K562 (cell line): ENCODE data around the gene IFITM2. TPM values are rescaled to one million over a fixed set of nuclear protein-coding genes. Genes with fewer than 3 reads are reported as not detected.

Experiments
- BHLHE40 ChIP-seq: IDR thresholded peaks from 2 replicates; pipeline ENCODE4 v1.6.1; 2011; ENCODE audit warnings: low read length, improper control_type of control experiment
- CBX1 ChIP-seq: sonication (generic); IDR thresholded peaks from 2 replicates; pipeline ENCODE4 v1.6.1; 2016; ENCODE audit warnings: antibody characterized with exemption, low read depth, mild to moderate bottlenecking
- CSDE1 ChIP-seq, 2 experiments: fragments of 450-650 bp; IDR thresholded peaks; 2 replicates each; pipeline ENCODE4 v1.6.1; 2016; ENCODE audit warnings: mild to moderate bottlenecking in 1 of 2
- EHMT2 ChIP-seq: fragments of 450-650 bp; IDR thresholded peaks from 2 replicates; pipeline ENCODE4 v1.6.1; 2018; ENCODE audit warnings: antibody characterized with exemption
- ELF2 ChIP-seq: fragments of 250-450 bp; sonication (Bioruptor Pico); IDR thresholded peaks from 2 replicates; pipeline ENCODE4 v1.5.0; 2021; ENCODE audit warnings: mild to moderate bottlenecking
- ELK3 ChIP-seq: fragments of 450-650 bp; formaldehyde crosslinking; IDR thresholded peaks from 2 replicates; pipeline ENCODE4 v1.4.0; 2020; ENCODE audit warnings: mild to moderate bottlenecking
- FOSL1 ChIP-seq: fragments of 200-800 bp; sonication (Bioruptor generic); conservative IDR thresholded peaks from 2 replicates; pipeline ENCODE4 v1.6.1; 2016; ENCODE audit warnings: missing genetic modification characterization, missing compliant biosample characterization
- FOXA1 ChIP-seq: fragments of 450-650 bp; IDR thresholded peaks from 2 replicates; pipeline ENCODE4 v1.6.1; 2016; ENCODE audit warnings: mild to moderate bottlenecking, borderline replicate concordance
- GATA2 ChIP-seq: sonication (generic); formaldehyde crosslinking; IDR thresholded peaks from 2 replicates; pipeline ENCODE4 v1.4.0; 2020; ENCODE audit warnings: mild to moderate bottlenecking, missing genetic modification reagents
- GTF2E2 ChIP-seq: fragments of 200-800 bp; sonication (Bioruptor generic); IDR thresholded peaks from 2 replicates; pipeline ENCODE4 v1.6.1; 2016; ENCODE audit warnings: missing genetic modification characterization, missing compliant biosample characterization
- HOXB6 ChIP-seq: fragments of 250-450 bp; sonication (Bioruptor Pico); IDR thresholded peaks from 2 replicates; pipeline ENCODE4 v1.5.1; 2022; ENCODE audit warnings: mild to moderate bottlenecking, borderline replicate concordance
- LARP7 ChIP-seq: fragments of 450-650 bp; IDR thresholded peaks from 2 replicates; pipeline ENCODE4 v1.6.1; 2016
- MXD1 ChIP-seq: fragments of 250-450 bp; sonication (Bioruptor Pico); IDR thresholded peaks from 2 replicates; pipeline ENCODE4 v1.8.0; 2021; ENCODE audit warnings: borderline replicate concordance, mild to moderate bottlenecking, moderate library complexity; ENCODE audit not compliant: poor library complexity, severe bottlenecking
- NCOA2 ChIP-seq, 2 experiments: fragments of 450-650 bp; IDR thresholded peaks; 2 replicates each; pipeline ENCODE4 v1.6.1; 2018; ENCODE audit warnings: mild to moderate bottlenecking in 2 of 2, moderate library complexity in 1 of 2; ENCODE audit not compliant: partially characterized antibody in 2 of 2
- PCBP2 ChIP-seq: fragments of 200-400 bp; formaldehyde crosslinking; IDR thresholded peaks from 2 replicates; pipeline ENCODE4 v1.6.1; 2018; ENCODE audit warnings: low read length, low read depth, mild to moderate bottlenecking, moderate library complexity; ENCODE audit not compliant: poor library complexity, severe bottlenecking
- PTTG1 ChIP-seq: fragments of 450-650 bp; IDR thresholded peaks from 2 replicates; pipeline ENCODE4 v1.6.1; 2016; ENCODE audit warnings: low read depth, mild to moderate bottlenecking, missing genetic modification characterization, missing compliant biosample characterization
- RBM34 ChIP-seq: fragments of 200-400 bp; formaldehyde crosslinking; IDR thresholded peaks from 2 replicates; pipeline ENCODE4 v1.6.1; 2018; ENCODE audit warnings: low read length, borderline replicate concordance; ENCODE audit not compliant: insufficient read depth
- RBM39 ChIP-seq: fragments of 200-400 bp; formaldehyde crosslinking; optimal IDR thresholded peaks from 2 replicates; pipeline ENCODE3; 2018; ENCODE audit warnings: low read depth, low read length
- ZNF347 ChIP-seq: fragments of 450-650 bp; formaldehyde crosslinking; IDR thresholded peaks from 2 replicates; pipeline ENCODE4 v1.4.0; 2020; ENCODE audit warnings: low read depth, mild to moderate bottlenecking, moderate library complexity
- ZNF79 ChIP-seq: fragments of 250-450 bp; sonication (Bioruptor Pico); IDR thresholded peaks from 2 replicates; pipeline ENCODE4 v1.4.0; 2020; ENCODE audit warnings: low read depth, mild to moderate bottlenecking, moderate library complexity
- polyA plus RNA-seq, 8 experiments: library from polyadenylated mRNA; depleted of rRNA in 4 of 8; stranded (reverse) in 5 of 8; unstranded in 3 of 8; fragments of >200 nt; fragmentation: Nextera tagmentation in 2 of 8; fragmentation: Illumina TruSeq in 1 of 8; extraction: Ambion mirVana in 2 of 8; extraction: Trizol in 1 of 8; gene quantifications; 2 replicates each; pipeline versions ENCODE4 v1.2.1 to v1.2.3, GENCODE V29; 2011 to 2014; ENCODE audit warnings: inconsistent platforms in 1 of 8, missing spikeins in 1 of 8
- total RNA-seq, 7 experiments: library from RNA; depleted of rRNA in 6 of 7; stranded (reverse); fragments of >200 nt in 6 of 7; fragmentation: Illumina TruSeq in 2 of 7; extraction: Trizol in 2 of 7; gene quantifications; 2 replicates each; pipeline versions ENCODE4 v1.2.1 to v1.2.3, GENCODE V29; 2011 to 2021; ENCODE audit warnings: low replicate concordance in 1 of 7
- TF ChIP-seq, protein P1 (sequence below): fragments of 250-450 bp; sonication (Bioruptor Pico); IDR thresholded peaks from 2 replicates; pipeline ENCODE4 v1.5.0; 2022; ENCODE audit warnings: mild to moderate bottlenecking
- TF ChIP-seq, protein P2 (sequence below): sonication (generic); formaldehyde crosslinking; IDR thresholded peaks from 2 replicates; pipeline ENCODE4 v1.8.1; 2023; ENCODE audit warnings: mild to moderate bottlenecking, missing genetic modification reagents, moderate library complexity
- TF ChIP-seq, protein P3 (sequence below): sonication (generic); formaldehyde crosslinking; IDR thresholded peaks from 2 replicates; pipeline ENCODE4 v1.8.0; 2022; ENCODE audit warnings: mild to moderate bottlenecking, missing genetic modification reagents

Gene IFITM2
- total and polyA plus RNA-seq, 9 of the 15 experiments (the other 6 are each of a cell fraction or from before 2014, with no cell fraction given) = 52.8 to 4,872 (median 356) TPM

DNA sequence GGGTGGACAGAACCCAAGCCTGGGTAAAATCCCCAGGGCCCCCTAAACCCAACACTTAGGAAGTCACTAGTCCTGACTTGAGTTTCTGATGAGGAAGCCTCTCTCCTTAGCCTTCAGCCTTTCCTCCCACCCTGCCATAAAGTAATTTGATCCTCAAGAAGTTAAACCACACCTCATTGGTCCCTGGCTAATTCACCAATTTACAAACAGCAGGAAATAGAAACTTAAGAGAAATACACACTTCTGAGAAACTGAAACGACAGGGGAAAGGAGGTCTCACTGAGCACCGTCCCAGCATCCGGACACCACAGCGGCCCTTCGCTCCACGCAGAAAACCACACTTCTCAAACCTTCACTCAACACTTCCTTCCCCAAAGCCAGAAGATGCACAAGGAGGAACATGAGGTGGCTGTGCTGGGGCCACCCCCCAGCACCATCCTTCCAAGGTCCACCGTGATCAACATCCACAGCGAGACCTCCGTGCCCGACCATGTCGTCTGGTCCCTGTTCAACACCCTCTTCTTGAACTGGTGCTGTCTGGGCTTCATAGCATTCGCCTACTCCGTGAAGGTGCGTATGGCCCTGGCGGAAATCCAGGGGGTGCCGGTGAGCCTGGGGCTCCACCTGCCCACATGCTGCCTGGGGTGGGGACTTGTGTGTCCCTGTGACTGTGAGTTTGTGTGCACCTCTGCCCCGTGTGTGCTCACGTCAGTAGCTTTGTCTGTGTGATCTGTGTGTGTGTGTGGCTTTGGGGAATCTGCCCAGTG lies 6.4 kb downstream of the IFITM2 start, which contains the start of gene IFITM1 (continued):
- TF ChIP-seq MXD1 = no peak
- TF ChIP-seq, protein P1, sequence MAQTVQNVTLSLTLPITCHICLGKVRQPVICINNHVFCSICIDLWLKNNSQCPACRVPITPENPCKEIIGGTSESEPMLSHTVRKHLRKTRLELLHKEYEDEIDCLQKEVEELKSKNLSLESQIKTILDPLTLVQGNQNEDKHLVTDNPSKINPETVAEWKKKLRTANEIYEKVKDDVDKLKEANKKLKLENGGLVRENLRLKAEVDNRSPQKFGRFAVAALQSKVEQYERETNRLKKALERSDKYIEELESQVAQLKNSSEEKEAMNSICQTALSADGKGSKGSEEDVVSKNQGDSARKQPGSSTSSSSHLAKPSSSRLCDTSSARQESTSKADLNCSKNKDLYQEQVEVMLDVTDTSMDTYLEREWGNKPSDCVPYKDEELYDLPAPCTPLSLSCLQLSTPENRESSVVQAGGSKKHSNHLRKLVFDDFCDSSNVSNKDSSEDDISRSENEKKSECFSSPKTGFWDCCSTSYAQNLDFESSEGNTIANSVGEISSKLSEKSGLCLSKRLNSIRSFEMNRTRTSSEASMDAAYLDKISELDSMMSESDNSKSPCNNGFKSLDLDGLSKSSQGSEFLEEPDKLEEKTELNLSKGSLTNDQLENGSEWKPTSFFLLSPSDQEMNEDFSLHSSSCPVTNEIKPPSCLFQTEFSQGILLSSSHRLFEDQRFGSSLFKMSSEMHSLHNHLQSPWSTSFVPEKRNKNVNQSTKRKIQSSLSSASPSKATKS (CRISPR knock-in tag) = no peak
- TF ChIP-seq, protein P2, sequence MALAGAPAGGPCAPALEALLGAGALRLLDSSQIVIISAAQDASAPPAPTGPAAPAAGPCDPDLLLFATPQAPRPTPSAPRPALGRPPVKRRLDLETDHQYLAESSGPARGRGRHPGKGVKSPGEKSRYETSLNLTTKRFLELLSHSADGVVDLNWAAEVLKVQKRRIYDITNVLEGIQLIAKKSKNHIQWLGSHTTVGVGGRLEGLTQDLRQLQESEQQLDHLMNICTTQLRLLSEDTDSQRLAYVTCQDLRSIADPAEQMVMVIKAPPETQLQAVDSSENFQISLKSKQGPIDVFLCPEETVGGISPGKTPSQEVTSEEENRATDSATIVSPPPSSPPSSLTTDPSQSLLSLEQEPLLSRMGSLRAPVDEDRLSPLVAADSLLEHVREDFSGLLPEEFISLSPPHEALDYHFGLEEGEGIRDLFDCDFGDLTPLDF (CRISPR knock-in tag) = no peak
- TF ChIP-seq GTF2E2 (tag) = no peak
- no peak for TF ChIP-seq GATA2 (CRISPR knock-in tag)
- TF ChIP-seq, protein P3, sequence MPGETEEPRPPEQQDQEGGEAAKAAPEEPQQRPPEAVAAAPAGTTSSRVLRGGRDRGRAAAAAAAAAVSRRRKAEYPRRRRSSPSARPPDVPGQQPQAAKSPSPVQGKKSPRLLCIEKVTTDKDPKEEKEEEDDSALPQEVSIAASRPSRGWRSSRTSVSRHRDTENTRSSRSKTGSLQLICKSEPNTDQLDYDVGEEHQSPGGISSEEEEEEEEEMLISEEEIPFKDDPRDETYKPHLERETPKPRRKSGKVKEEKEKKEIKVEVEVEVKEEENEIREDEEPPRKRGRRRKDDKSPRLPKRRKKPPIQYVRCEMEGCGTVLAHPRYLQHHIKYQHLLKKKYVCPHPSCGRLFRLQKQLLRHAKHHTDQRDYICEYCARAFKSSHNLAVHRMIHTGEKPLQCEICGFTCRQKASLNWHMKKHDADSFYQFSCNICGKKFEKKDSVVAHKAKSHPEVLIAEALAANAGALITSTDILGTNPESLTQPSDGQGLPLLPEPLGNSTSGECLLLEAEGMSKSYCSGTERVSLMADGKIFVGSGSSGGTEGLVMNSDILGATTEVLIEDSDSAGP (CRISPR knock-in tag) = no peak
- TF ChIP-seq FOSL1 (tag) = no peak
- TF ChIP-seq NCOA2 (IDR thresholded peaks at IDR 0.05; ENCODE audit: partially characterized antibody in 2 of 2) = no peak
- no peak for TF ChIP-seq RBM39
- no peak for TF ChIP-seq RBM34
- no peak for TF ChIP-seq CBX1
- TF ChIP-seq ZNF347 (CRISPR knock-in tag) = no peak
- TF ChIP-seq BHLHE40 = no peak
- no peak for TF ChIP-seq HOXB6 (CRISPR knock-in tag)
- 0 out of 2 replicates have a peak, but pooled peaks have one; percentile 36 for TF ChIP-seq ELF2 (CRISPR knock-in tag)
- TF ChIP-seq PTTG1 (tag) = no peak
- TF ChIP-seq ELK3 (CRISPR knock-in tag) = no peak
- no peak for TF ChIP-seq CSDE1 (IDR thresholded peaks at IDR 0.05)
- TF ChIP-seq FOXA1 = no peak
- no peak for TF ChIP-seq EHMT2
- TF ChIP-seq LARP7 = peak; percentile 81; the same call in 1 of the 2 replicates
- TF ChIP-seq ZNF79 (CRISPR knock-in tag) = no peak
- TF ChIP-seq PCBP2 = no peak
